ENCODE data around the gene ADAMTS8.

DNA sequence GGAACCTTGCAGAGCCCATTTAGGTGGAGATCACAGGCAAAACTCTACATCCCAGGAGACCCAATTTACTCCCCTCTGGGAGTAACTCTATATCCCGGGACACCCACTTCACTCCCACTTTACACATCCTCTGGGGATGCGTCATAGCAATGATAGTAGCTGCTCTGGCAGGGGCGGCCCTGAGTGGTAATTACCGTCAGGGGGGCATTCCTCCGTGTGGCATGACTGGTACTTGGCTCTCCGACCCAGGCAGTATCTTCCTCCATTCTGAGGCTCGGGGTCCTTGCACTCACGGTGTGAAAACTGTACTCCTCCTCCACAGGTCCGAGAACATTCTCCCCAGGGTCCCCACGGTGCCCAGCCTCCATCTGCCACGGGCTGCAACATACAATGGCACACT is 17.2 kb downstream of the ADAMTS8 start:
- TF ChIP-seq, protein P1, sequence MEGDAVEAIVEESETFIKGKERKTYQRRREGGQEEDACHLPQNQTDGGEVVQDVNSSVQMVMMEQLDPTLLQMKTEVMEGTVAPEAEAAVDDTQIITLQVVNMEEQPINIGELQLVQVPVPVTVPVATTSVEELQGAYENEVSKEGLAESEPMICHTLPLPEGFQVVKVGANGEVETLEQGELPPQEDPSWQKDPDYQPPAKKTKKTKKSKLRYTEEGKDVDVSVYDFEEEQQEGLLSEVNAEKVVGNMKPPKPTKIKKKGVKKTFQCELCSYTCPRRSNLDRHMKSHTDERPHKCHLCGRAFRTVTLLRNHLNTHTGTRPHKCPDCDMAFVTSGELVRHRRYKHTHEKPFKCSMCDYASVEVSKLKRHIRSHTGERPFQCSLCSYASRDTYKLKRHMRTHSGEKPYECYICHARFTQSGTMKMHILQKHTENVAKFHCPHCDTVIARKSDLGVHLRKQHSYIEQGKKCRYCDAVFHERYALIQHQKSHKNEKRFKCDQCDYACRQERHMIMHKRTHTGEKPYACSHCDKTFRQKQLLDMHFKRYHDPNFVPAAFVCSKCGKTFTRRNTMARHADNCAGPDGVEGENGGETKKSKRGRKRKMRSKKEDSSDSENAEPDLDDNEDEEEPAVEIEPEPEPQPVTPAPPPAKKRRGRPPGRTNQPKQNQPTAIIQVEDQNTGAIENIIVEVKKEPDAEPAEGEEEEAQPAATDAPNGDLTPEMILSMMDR (IDR thresholded peaks at IDR 0.05): no peak
- TF ChIP-seq POLR2A (IDR thresholded peaks at IDR 0.05): no peak

Measured in heart left ventricle (tissue), 13 donors.